Activated CD4-positive, alpha-beta T cell treated with anti-CD3 and anti-CD28 coated beads, Interleukin-2, Interleukin-6, amounts not matched to agents 100 ng/mL and 50 ng/mL, durations not matched to agents 16 hours and 8 hours (primary cell): ENCODE results near the gene SLC37A4.
"Not testable (repeated sequence)": the region's sequence is repeated elsewhere in the genome, so short reads cannot be mapped to it uniquely, and the experiment has no call there.

Experiments used
- DNase-seq: peaks from one replicate; pipeline ENCODE4 v3.0.0-alpha.2; 2020

SLC37A4 gene

GRCh38 chr11:119041821-119042514, 11.3 kb upstream of the SLC37A4 start:
- no peak for DNase-seq

- DNase-seq, result not testable (repeated sequence)
Observed at GRCh38 chr11:119039471-119039870, 8.8 kb upstream of the SLC37A4 start.

DNA sequence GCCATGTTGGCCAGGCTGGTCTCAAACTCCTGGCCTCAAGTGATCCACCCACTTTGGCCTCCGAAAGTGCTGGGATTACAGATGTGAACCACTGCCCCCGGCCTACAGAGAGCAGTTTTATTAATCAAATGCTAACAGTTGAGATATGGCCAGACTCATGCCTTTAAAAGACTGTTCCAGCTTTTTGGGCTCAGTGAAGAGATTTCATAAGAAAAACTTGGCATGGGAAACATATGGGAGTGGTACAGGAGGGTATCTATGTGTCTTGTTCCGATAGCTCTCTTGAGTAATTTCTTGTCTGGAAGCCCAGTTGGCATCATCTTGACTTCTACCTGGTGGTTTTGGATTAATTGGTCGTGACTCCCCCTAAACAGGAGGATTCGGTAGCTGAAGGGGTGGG, 8.2 kb upstream of the SLC37A4 start:
- no peak for DNase-seq

GRCh38 chr11:119034813-119035212, 4.1 kb upstream of the SLC37A4 start:
- no peak for DNase-seq

GRCh38 chr11:119033421-119033820, 2.7 kb upstream of the SLC37A4 start:
- not testable (repeated sequence) for DNase-seq

DNA sequence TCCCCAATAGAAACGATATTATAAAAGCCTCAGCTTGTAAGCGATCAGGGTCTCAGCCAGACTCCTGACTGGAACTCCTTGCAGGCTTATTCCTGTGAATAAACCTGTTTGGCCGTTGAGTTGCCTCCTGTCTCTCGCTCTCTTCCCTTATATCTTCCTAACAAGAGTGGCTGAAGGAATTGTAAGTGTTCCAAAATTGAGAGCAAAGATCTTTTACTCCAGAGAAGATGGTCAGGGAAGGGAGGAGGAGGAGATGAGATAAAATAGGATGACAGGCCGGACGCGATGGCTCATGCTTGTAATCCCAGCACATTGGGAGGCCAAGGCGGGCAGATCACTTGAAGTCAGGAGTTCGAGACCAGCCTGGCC, 1.2 kb upstream of the SLC37A4 start:
- no peak for DNase-seq

DNA sequence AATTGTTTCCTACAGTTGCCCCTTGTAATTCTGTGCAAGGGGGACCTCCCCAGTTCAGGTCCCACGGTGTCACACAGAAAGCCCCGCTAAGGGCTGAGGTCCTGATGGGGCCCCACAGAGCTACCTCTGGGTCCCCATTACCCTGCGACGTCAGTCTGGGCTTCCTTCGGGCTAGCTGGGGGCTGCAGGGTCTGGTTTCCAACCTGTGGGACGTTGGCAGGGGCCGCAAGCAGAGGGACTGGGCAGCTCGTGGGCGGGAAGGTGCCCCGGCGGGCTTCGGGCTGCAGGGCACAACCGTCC, 698 bp downstream of the SLC37A4 start:
- DNase-seq, result no peak

DNA sequence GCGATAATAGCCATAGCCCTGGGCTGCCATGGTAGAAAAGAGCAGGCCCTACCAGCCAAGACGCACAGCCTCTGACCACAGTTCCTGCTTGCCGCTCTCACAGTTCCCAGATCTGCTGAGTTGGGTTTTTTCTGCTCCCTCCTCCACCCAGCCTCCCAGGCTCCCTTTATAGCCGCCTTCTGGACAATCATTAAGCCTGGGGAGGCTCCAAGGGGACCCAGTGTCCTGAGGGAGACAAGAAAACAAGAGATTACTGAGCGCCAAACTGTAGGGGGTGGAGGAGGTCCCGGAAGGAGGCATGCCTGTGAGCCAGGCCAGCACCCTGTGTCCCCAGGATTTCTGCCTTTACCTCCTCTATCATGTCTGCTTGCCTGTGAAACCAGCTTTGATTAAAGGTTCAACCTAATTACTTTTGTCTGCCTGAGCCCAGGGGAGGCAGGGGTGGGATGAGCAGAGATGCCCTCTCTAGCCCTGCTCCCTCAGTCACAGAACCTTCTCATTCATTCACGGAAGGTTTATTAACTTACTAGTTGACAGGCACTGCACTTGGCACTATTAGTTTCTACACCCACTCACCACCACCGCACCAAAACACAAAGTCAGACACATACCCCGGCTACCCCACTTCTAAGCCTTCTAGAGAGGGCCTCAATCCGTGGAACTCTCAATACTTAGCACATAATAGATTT, 1.2 kb downstream of the SLC37A4 start:
- DNase-seq, result peak; percentile 37

- DNase-seq, result no peak
Observed at GRCh38 chr11:119029069-119029339, 1.7 kb downstream of the SLC37A4 start.

- DNase-seq, result no peak
Observed at GRCh38 chr11:119028346-119029068, 2.2 kb downstream of the SLC37A4 start.

- no peak for DNase-seq
Observed at GRCh38 chr11:119027561-119028345, 2.9 kb downstream of the SLC37A4 start.

DNA sequence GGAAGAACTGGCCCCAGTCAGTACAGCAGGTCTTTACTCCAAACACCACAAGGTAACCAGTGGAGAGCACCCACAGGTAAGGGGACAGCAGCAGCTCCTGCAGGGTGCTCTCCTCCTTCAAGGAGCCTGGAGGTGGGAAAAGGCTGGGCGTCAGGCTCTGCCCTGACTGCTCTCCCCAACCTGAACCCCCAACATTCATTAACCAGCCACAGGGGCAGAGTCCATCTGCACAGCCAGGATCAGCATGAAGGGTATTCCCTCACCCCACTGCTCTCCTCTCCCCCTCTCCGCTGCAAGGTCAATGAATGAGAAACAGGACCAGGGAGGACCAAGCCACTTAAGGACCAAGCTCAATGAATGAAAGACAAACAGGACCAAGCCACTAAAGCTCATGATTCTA, 3.7 kb downstream of the SLC37A4 start:
- no peak for DNase-seq

GRCh38 chr11:119025978-119026766, 4.5 kb downstream of the SLC37A4 start:
- no peak for DNase-seq

GRCh38 chr11:119025541-119025940, 5.1 kb downstream of the SLC37A4 start:
- no peak for DNase-seq

DNA sequence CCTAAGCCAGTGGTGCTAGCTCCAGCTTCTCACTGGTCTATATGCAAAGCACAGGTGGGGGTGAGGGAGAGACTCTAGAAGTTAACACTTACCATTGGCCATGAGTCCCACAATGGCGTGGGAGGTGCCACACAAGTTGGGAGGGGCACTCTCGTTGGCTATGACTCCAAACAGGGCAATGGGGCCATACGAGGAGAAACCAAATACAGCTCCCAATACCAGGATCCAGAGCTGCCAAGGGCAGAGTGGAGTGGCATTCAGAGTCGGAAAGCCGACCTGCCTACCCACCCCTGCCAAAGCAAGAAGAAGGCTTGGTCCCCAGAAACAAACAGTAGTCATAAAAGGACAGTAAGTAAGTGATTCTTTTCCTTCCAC, 5.6 kb downstream of the SLC37A4 start:
- no peak for DNase-seq

GRCh38 chr11:119024430-119025098, 6.1 kb downstream of the SLC37A4 start:
- DNase-seq, result no peak

GRCh38 chr11:119023741-119024140, 6.9 kb downstream of the SLC37A4 start:
- DNase-seq, result no peak

DNA sequence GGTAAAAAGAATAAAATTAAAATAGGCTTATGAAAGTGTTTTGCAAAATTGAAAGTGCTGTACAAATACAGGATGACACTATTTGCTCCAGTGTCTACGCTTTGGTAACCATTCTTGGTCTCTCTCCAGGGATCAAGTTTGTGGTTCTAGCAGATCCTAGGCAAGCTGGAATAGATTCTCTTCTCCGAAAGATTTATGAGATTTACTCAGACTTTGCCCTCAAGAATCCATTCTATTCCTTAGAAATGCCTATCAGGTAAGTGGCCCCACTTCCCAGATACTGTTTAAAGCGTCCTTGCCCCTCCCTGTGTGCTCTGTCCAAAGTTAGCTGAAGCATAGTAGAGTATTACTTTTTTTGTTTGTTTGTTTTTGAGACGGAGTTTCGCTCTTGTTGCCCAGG, 9.0 kb downstream of the SLC37A4 start:
- DNase-seq, result no peak

DNA sequence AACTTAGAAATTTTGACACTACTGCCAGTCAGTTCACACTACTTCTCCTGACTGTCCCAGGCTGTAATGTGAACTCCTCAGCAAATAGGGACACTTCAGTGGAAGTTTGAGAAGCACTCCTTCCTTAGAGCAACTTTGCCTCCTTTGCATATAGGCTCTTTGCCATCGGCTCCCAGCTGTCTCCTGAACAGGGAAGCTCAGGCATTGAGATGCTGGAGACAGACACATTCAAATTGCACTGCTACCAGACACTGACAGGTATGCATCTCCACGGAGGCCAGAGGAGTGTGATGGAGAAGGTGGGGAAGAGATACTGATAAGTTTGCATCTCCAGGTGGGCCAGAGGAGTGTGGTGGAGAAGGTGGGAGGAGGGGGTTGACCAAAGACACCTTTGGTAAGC, 10.7 kb downstream of the SLC37A4 start:
- DNase-seq, result no peak

- DNase-seq, result peak; percentile 97
Observed at GRCh38 chr11:119018074-119018938, 12.4 kb downstream of the SLC37A4 start, which contains the start of the genes RPS25 and TRAPPC4. TSS of gene RPS25 (minus strand) at chr11:119018343. CDS start at chr11:119018284, 59 bp downstream. TSS of gene TRAPPC4 (plus strand) at chr11:119018766. CDS start at chr11:119018796, 30 bp downstream.

GRCh38 chr11:119017377-119017776, 13.3 kb downstream of the SLC37A4 start:
- not testable (repeated sequence) for DNase-seq
